SU-DHL-6 (cell line): ENCODE measurements around the gene TWSG1.

Experiments used
- H2AFZ ChIP-seq: fragments of 200-600 bp; sonication (generic); 2 replicates; pipeline ENCODE4 v1.6.1; 2014; ENCODE audit warnings: low read depth, mild to moderate bottlenecking, moderate library complexity, mixed read lengths, antibody characterized with exemption, low read length; ENCODE audit not compliant: severe bottlenecking
- H3F3A ChIP-seq: fragments of 200-600 bp; shearing (Covaris generic); 2 replicates; pipeline ENCODE4 v1.6.0; 2016; ENCODE audit warnings: antibody characterized with exemption, mild to moderate bottlenecking; ENCODE audit not compliant: insufficient read depth
- H3K27ac ChIP-seq: fragments of 200-600 bp; sonication (generic); 2 replicates; pipeline ENCODE4 v1.5.1; 2016; ENCODE audit warnings: low read depth, mild to moderate bottlenecking, low read length, moderate library complexity, mixed read lengths
- H3K27me3 ChIP-seq: fragments of 200-600 bp; sonication (generic), shearing (Covaris generic); 2 replicates; pipeline ENCODE4 v1.6.0; 2014; ENCODE audit warnings: mild to moderate bottlenecking, low read length
- H3K36me3 ChIP-seq: fragments of 200-600 bp; sonication (generic); 2 replicates; pipeline ENCODE4 v1.6.1; 2014; ENCODE audit warnings: mild to moderate bottlenecking, low read length, mixed read lengths
- H3K4me2 ChIP-seq: fragments of 300-600, 200-600 bp; shearing (Covaris generic), sonication (generic); 2 replicates; pipeline ENCODE4 v1.6.0; 2014; ENCODE audit warnings: low read length, low read depth, mild to moderate bottlenecking; ENCODE audit not compliant: poor library complexity, severe bottlenecking
- H3K4me3 ChIP-seq: fragments of 200-600 bp; sonication (generic); 2 replicates; pipeline ENCODE4 v1.5.1; 2014; ENCODE audit warnings: antibody characterized with exemption, low read length, mild to moderate bottlenecking, mixed read lengths; ENCODE audit not compliant: insufficient read depth, poor library complexity, severe bottlenecking
- H3K79me2 ChIP-seq: fragments of 200-600 bp; sonication (generic); 2 replicates; pipeline ENCODE4 v1.6.1; 2014; ENCODE audit warnings: mild to moderate bottlenecking, low read length, moderate library complexity; ENCODE audit not compliant: insufficient read depth
- H3K9ac ChIP-seq: fragments of 200-600 bp; sonication (generic); 2 replicates; pipeline ENCODE4 v1.7.0; 2014; ENCODE audit warnings: mild to moderate bottlenecking, low read length
- H3K9me2 ChIP-seq: fragments of 200-600 bp; sonication (generic); replicated peaks from 2 replicates; pipeline ENCODE4 v1.6.1; 2014; ENCODE audit warnings: low read length; ENCODE audit not compliant: insufficient read depth
- H3K9me3 ChIP-seq: fragments of 200-600 bp; sonication (generic); 2 replicates; pipeline ENCODE4 v1.6.1; 2014; ENCODE audit warnings: low read length, mixed read lengths; ENCODE audit not compliant: insufficient read depth
- H4K20me1 ChIP-seq: fragments of 200-600 bp; sonication (generic); 2 replicates; pipeline ENCODE4 v1.6.1; 2014; ENCODE audit warnings: low read depth, mild to moderate bottlenecking, antibody characterized with exemption, low read length, moderate library complexity, mixed read lengths
- EZH2phosphoT487 ChIP-seq: fragments of 200-600 bp; sonication (generic), shearing (Covaris generic); conservative IDR thresholded peaks from 2 replicates; pipeline ENCODE4 v1.6.1; 2018; ENCODE audit warnings: mild to moderate bottlenecking, antibody characterized with exemption, low read length, moderate library complexity, mixed read lengths
- TF ChIP-seq, protein P1 (sequence below): fragments of 200-600 bp; sonication (generic); IDR thresholded peaks from one replicate; pipeline ENCODE4 v1.5.1; 2017; ENCODE audit warnings: antibody characterized with exemption, mild to moderate bottlenecking, low read length, moderate library complexity; ENCODE audit not compliant: insufficient read depth, poor library complexity, severe bottlenecking

The TWSG1 gene

DNA sequence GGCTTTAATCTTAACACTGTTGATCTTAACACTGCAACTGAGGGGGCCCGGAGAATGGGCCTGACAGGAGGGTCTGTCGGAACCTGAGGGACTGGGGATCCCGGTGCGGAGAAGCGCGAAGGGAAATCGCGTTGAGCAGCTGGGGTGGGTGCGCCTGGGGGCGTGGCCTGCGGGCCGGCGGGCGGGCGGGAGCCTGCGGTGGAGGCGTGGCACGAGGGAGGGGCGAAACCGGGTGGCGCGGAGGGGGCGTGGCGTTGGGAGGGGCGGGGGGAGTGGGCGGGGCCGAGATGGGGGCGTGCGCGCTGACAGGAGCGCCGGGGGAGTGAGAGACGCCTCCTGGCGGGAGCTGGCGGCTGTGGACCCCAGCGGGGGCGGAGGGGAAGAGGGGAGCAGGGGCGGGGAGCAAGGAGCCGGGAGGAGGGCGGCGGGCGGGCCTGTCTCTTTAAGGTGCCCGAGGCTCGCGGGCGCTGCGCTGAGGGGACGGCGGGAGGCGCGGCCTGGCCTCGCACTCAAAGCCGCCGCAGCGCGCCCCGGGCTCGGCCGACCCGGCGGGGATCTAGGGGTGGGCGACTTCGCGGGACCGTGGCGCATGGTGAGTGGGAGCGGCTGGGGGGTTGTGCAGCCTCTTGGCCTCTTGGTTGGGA lies at the start of gene TWSG1:
Gene TWSG1, plus strand, starts transcription at position 445 of the 644 bp plus-strand sequence. CDS start 2,457 bp downstream, outside the sequence.
- Histone ChIP-seq H3K4me2 (peak within 1 kb of the TSS; percentile 79), H3K79me2 (no peaks in the 10 kb centered on the region), H3K4me3 (peak within 1 kb of the TSS; percentile 61), H3K9me3 (no peaks in the 10 kb centered on the region), H3K27ac (no peak within 1 kb of the TSS), H3K36me3 (no peaks in the 10 kb centered on the region), H3K9ac (peak within 1 kb of the TSS; percentile 66), H2AFZ (peak within 1 kb of the TSS; percentile 85), H3F3A (no peaks in the 10 kb centered on the region), H3K9me2 (no peaks in the 10 kb centered on the region), H4K20me1 (no peaks in the 10 kb centered on the region), H3K27me3 (no peaks in the 10 kb centered on the region)
- TF ChIP-seq, protein P1, sequence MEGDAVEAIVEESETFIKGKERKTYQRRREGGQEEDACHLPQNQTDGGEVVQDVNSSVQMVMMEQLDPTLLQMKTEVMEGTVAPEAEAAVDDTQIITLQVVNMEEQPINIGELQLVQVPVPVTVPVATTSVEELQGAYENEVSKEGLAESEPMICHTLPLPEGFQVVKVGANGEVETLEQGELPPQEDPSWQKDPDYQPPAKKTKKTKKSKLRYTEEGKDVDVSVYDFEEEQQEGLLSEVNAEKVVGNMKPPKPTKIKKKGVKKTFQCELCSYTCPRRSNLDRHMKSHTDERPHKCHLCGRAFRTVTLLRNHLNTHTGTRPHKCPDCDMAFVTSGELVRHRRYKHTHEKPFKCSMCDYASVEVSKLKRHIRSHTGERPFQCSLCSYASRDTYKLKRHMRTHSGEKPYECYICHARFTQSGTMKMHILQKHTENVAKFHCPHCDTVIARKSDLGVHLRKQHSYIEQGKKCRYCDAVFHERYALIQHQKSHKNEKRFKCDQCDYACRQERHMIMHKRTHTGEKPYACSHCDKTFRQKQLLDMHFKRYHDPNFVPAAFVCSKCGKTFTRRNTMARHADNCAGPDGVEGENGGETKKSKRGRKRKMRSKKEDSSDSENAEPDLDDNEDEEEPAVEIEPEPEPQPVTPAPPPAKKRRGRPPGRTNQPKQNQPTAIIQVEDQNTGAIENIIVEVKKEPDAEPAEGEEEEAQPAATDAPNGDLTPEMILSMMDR = no peak
- TF ChIP-seq EZH2phosphoT487 = no peak

GRCh38 chr18:9285604-9286003 lies 49.0 kb upstream of the TWSG1 start:
- Histone ChIP-seq H3F3A (no peaks in the 10 kb centered on the region), H3K27ac (no peak overlapping the region), H2AFZ (no peak overlapping the region), H3K9me3 (no peaks in the 10 kb centered on the region), H3K4me2 (no peak overlapping the region), H3K9ac (no peak overlapping the region), H3K27me3 (no peaks in the 10 kb centered on the region), H4K20me1 (no peaks in the 10 kb centered on the region), H3K79me2 (no peaks in the 10 kb centered on the region), H3K36me3 (no peaks in the 10 kb centered on the region), H3K9me2 (no peaks in the 10 kb centered on the region), H3K4me3 (no peak overlapping the region)
- no peak for TF ChIP-seq EZH2phosphoT487
- TF ChIP-seq, protein P1 = no peak

DNA sequence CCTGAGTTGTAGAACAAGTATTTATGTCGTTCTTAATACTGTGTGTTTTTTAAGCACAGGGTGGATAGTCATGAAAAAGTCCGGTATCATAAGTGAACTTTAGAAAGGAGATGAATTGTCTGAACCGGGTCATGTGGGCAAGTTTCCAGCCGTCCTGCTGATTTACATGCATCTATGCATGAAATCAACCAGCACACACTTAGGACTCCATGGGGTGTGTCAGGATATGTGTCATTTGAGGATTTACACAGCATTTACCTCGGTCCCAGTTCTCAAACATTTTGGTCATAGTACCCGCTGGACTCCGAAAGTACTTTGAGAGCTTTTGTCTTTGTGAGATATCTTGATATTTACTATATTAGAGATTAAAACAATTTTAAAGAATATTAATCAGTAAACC lies 47.5 kb upstream of the TWSG1 start:
- H3K9me3 ChIP-seq = no peaks in the 10 kb centered on the region
- TF ChIP-seq, protein P1 = no peak
- TF ChIP-seq EZH2phosphoT487 = no peak
- H3K27me3 ChIP-seq = no peaks in the 10 kb centered on the region
- H3K4me3 ChIP-seq = no peak overlapping the region
- no peaks in the 10 kb centered on the region for H3K36me3 ChIP-seq
- no peak overlapping the region for H3K27ac ChIP-seq
- H3K9me2 ChIP-seq = no peaks in the 10 kb centered on the region
- no peaks in the 10 kb centered on the region for H4K20me1 ChIP-seq
- H3K4me2 ChIP-seq = no peak overlapping the region
- H2AFZ ChIP-seq = no peak overlapping the region
- H3F3A ChIP-seq = no peaks in the 10 kb centered on the region
- H3K79me2 ChIP-seq = no peaks in the 10 kb centered on the region
- no peak overlapping the region for H3K9ac ChIP-seq
